ENCODE measurements around the gene MYBPHL.

The MYBPHL gene

GRCh38 chr1:109306832-109307273, at the start of gene MYBPHL:
MYBPHL (minus strand) TSS chr1:109307011; CDS start chr1:109306991, 20 bp downstream.
- TF ChIP-seq, protein P1, sequence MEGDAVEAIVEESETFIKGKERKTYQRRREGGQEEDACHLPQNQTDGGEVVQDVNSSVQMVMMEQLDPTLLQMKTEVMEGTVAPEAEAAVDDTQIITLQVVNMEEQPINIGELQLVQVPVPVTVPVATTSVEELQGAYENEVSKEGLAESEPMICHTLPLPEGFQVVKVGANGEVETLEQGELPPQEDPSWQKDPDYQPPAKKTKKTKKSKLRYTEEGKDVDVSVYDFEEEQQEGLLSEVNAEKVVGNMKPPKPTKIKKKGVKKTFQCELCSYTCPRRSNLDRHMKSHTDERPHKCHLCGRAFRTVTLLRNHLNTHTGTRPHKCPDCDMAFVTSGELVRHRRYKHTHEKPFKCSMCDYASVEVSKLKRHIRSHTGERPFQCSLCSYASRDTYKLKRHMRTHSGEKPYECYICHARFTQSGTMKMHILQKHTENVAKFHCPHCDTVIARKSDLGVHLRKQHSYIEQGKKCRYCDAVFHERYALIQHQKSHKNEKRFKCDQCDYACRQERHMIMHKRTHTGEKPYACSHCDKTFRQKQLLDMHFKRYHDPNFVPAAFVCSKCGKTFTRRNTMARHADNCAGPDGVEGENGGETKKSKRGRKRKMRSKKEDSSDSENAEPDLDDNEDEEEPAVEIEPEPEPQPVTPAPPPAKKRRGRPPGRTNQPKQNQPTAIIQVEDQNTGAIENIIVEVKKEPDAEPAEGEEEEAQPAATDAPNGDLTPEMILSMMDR (IDR thresholded peaks at IDR 0.05; ENCODE audit: extremely low read depth, insufficient read depth, missing control alignments), result no peak
- DNase-seq (ENCODE audit: low spot score), result no peak
- in situ Hi-C loops (cut with MboI; ENCODE audit: low pct_unique_long_range_greater_than_20kb, low sequenced_read_pairs, unreplicated experiment), result no loop called here

- no peak for DNase-seq (ENCODE audit: low spot score)
- TF ChIP-seq, protein P1 (IDR thresholded peaks at IDR 0.05; ENCODE audit: extremely low read depth, insufficient read depth, missing control alignments), result no peak
- in situ Hi-C loops (cut with MboI; ENCODE audit: low pct_unique_long_range_greater_than_20kb, low sequenced_read_pairs, unreplicated experiment), result no loop called here
Measured at GRCh38 chr1:109356505-109356904, 49.7 kb upstream of the MYBPHL start.

DNA sequence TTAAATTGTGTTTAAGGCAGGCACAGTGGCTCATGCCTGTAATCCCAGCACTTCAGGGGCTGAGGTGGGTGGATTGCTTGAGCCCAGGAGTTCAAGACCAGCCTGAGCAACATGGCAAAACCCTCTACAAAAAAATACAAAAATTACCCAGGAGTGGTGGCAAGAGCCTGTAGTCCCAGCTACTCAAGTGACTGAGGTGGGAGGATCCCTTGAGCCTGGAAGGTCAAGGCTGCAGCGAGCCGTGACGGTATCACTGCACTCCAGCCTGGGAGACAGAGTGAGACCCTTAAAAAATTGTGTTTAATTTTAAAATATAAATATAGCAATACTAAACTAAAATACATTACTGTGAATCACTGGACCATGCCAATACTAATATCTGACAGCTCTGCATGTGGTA, 48.1 kb upstream of the MYBPHL start:
- DNase-seq (ENCODE audit: low spot score), result no peak

DNA sequence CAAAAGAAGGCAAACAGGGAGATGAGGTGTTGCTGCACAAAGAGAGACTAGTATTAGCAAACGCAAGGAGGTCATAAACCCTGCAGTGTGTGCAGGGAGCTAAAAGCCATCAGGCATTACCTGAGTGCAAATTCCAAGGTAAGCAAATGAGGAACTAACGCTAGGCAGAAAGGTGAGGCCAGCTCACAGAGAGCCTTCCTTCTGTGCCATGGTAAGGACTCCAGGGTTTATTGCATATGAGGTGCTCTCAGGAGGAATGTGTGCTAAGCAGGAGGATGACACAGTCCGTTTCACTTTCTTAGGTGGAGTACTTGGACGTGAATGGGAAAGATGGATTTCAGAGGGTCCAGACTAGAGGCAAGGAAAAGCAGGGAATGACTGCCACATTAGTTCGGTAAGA, 44.6 kb upstream of the MYBPHL start:
- in situ Hi-C loops (cut with MboI; ENCODE audit: low pct_unique_long_range_greater_than_20kb, low sequenced_read_pairs, unreplicated experiment), result no loop called here
- no peak for DNase-seq (ENCODE audit: low spot score)
- TF ChIP-seq, protein P1 (IDR thresholded peaks at IDR 0.05; ENCODE audit: extremely low read depth, insufficient read depth, missing control alignments), result no peak

More for the DNA sequence above, 48.1 kb upstream of the MYBPHL start:
- in situ Hi-C loops (cut with MboI; ENCODE audit: low pct_unique_long_range_greater_than_20kb, low sequenced_read_pairs, unreplicated experiment), result no loop called here
- TF ChIP-seq, protein P1 (IDR thresholded peaks at IDR 0.05; ENCODE audit: extremely low read depth, insufficient read depth, missing control alignments), result no peak

DNA sequence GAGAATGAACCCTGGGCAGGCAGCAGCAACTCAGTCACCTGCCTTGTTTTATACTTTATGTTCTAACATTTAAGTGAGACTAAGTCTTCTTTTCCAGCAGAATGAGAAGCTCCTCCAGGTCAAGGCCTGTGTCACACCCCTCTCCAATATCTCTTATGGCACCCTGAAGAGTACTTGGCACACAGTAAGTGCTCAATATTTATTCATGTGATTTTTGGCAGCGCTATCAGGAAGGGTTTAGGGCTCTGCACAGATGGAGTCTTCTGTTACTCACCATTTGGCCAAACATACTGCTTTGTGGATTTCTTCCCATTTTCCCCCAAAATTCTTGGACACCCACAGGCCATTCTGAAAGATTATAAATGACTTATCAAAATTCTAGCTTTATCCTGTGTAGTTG, 43.8 kb upstream of the MYBPHL start:
- in situ Hi-C loops (cut with MboI; ENCODE audit: low pct_unique_long_range_greater_than_20kb, low sequenced_read_pairs, unreplicated experiment), result no loop called here
- TF ChIP-seq, protein P1 (IDR thresholded peaks at IDR 0.05; ENCODE audit: extremely low read depth, insufficient read depth, missing control alignments), result no peak
- DNase-seq (ENCODE audit: low spot score), result no peak

GRCh38 chr1:109350182-109350581, 43.4 kb upstream of the MYBPHL start:
- TF ChIP-seq, protein P1 (IDR thresholded peaks at IDR 0.05; ENCODE audit: extremely low read depth, insufficient read depth, missing control alignments), result no peak
- in situ Hi-C loops (cut with MboI; ENCODE audit: low pct_unique_long_range_greater_than_20kb, low sequenced_read_pairs, unreplicated experiment), result no loop called here
- DNase-seq (ENCODE audit: low spot score), result no peak

- DNase-seq (ENCODE audit: low spot score), result no peak
- in situ Hi-C loops (cut with MboI; ENCODE audit: low pct_unique_long_range_greater_than_20kb, low sequenced_read_pairs, unreplicated experiment), result no loop called here
- TF ChIP-seq, protein P1 (IDR thresholded peaks at IDR 0.05; ENCODE audit: extremely low read depth, insufficient read depth, missing control alignments), result no peak
Measured at GRCh38 chr1:109347511-109347910, 40.7 kb upstream of the MYBPHL start.
